Thoracic aorta (tissue), 2 donors: ENCODE measurements around the gene IFNA16. TPM values are rescaled to one million over a fixed set of nuclear protein-coding genes. Genes with fewer than 3 reads are reported as not detected.
"Not testable (repeated sequence)": the region's sequence is repeated elsewhere in the genome, so short reads cannot be mapped to it uniquely, and the experiment has no call there.

Experiments used
- ATAC-seq: fragments of 150-250 bp; one replicate; pipeline ENCODE4 v1.8.0; 2017; ENCODE audit warnings: low read depth; ENCODE audit not compliant: insufficient number of reproducible peaks, low FRiP score
- DNase-seq: peaks from one replicate; pipeline ENCODE4 v3.0.0-alpha.2; 2020; ENCODE audit warnings: low spot score
- H3K27ac ChIP-seq, 2 donors: fragments of 200-600 bp; sonication (generic); 1 replicate in 1 of 2; 2 replicates in 1 of 2; pipeline ENCODE4 v1.5.1; 2016; ENCODE audit warnings: mild to moderate bottlenecking in 2 of 2, moderate library complexity in 2 of 2
- H3K27me3 ChIP-seq: fragments of 200-600 bp; sonication (generic); replicated peaks from 2 replicates; pipeline ENCODE4 v1.6.0; 2016; ENCODE audit warnings: mild to moderate bottlenecking; ENCODE audit not compliant: insufficient read depth
- H3K36me3 ChIP-seq: fragments of 200-600 bp; sonication (generic); one replicate; pipeline ENCODE4 v1.5.1; 2016
- H3K4me1 ChIP-seq, 2 donors: fragments of 200-600 bp; sonication (generic); 1 replicate in 1 of 2; 2 replicates in 1 of 2; pipeline versions ENCODE4 v1.5.1 to v1.6.0; 2016; ENCODE audit warnings: low read depth in 2 of 2, mild to moderate bottlenecking in 1 of 2; ENCODE audit not compliant: control insufficient read depth in 1 of 2
- H3K4me3 ChIP-seq: fragments of 200-600 bp; sonication (generic); 2 replicates; pipeline ENCODE4 v1.5.1; 2016; ENCODE audit warnings: mild to moderate bottlenecking
- H3K9me3 ChIP-seq: fragments of 200-600 bp; sonication (generic); 2 replicates; pipeline ENCODE4 v1.5.1; 2016
- total RNA-seq, 2 donors: library from RNA; depleted of rRNA; stranded (reverse); fragments of >200 nt; gene quantifications; one replicate each; pipeline versions ENCODE4 v1.1.0 to v1.2.3, GENCODE V29; 2016
- TF ChIP-seq, protein P1 (sequence below): fragments of 200-600 bp; sonication (generic); IDR thresholded peaks from one replicate; pipeline ENCODE4 v1.5.1; 2019; ENCODE audit warnings: antibody characterized with exemption

The IFNA16 gene
- total RNA-seq, 2 donors from 2014 or later = not detected

DNA sequence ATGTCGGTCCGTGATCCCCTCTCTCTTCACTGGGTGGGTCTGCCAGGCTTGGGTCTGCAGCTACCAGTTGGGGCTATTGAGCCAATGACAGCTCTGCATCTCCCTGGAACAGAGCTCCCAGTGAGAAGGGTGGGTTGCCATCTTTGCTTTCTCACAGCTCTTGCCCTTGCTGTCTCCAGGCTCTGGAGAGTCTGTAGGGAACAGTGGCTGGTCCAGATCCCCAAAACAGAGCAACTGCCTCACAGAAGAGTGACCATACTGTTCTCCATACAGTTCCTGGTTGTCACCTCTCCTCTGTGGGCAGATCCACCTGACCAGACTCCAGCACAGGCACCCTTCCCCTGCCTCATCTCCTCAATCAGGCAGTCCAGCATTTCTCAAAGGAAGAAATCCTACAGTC, 16.1 kb upstream of the IFNA16 start:
- Histone ChIP-seq H3K27me3 (no peaks in the 10 kb centered on the region), H3K4me3 (no peak overlapping the region), H3K36me3 (no peaks in the 10 kb centered on the region), H3K9me3 (no peaks in the 10 kb centered on the region), H3K27ac (no peak overlapping the region), H3K4me1 (no peaks in the 10 kb centered on the region)
- TF ChIP-seq, protein P1, sequence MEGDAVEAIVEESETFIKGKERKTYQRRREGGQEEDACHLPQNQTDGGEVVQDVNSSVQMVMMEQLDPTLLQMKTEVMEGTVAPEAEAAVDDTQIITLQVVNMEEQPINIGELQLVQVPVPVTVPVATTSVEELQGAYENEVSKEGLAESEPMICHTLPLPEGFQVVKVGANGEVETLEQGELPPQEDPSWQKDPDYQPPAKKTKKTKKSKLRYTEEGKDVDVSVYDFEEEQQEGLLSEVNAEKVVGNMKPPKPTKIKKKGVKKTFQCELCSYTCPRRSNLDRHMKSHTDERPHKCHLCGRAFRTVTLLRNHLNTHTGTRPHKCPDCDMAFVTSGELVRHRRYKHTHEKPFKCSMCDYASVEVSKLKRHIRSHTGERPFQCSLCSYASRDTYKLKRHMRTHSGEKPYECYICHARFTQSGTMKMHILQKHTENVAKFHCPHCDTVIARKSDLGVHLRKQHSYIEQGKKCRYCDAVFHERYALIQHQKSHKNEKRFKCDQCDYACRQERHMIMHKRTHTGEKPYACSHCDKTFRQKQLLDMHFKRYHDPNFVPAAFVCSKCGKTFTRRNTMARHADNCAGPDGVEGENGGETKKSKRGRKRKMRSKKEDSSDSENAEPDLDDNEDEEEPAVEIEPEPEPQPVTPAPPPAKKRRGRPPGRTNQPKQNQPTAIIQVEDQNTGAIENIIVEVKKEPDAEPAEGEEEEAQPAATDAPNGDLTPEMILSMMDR = no peak
- DNase-seq = no peak
- ATAC-seq = no peak

- TF ChIP-seq, protein P1 = no peak
- H3K27me3 ChIP-seq = no peaks in the 10 kb centered on the region
- no peaks in the 10 kb centered on the region for H3K36me3 ChIP-seq
- no peaks in the 10 kb centered on the region for H3K4me1 ChIP-seq
- no peak within 1 kb of the TSS for H3K4me3 ChIP-seq
- ATAC-seq = no peak
- no peaks in the 10 kb centered on the region for H3K9me3 ChIP-seq
- no peak for DNase-seq
- H3K27ac ChIP-seq = no peak within 1 kb of the TSS
Observed at GRCh38 chr9:21228122-21228521, 11.0 kb upstream of the IFNA16 start, which contains the start of gene IFNA17. Gene IFNA17 (minus strand): TSS chr9:21228222. CDS start chr9:21228173, 49 bp downstream.

DNA sequence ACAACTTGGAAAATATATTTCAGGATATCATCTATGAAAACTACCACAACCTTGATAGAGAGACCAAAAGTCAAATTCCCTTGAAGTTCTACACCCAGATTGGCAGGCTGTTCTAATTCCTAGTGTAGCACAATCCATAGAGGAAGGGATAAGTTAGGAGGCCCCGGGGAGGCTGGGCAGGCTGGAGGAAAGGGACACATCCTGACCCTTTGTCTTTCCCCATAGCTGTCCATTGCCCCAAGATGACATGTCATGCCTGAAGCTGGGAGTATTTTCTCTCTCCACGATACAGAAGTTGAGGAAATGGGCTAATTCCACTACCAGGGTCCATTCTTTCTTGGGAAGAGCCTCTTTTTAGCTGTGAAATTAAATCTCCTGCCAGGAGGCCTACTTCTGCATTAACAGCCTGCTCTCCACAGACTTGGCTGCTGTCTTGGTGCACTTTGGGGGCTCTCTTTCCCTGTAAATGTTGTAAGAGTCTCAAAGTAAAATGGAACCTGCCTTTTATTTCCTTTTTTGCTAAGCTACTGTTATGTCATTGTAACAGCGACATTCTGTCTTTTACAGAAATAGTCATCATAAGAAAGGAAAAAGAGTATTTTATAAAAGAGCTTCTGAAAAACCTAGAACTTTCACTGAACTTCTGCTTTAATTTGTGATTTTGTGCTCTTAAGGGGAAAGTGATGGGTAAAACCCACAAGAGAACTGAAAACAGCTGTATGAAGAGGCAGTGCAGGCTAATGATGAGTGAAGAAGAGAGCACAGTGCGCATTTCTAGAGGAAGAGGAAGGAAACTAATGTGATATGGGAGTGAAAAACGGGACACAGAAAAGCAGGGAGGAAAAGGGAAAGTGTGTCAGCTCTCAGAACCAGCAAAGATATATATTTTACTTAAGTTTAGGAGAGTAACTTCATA, 3.4 kb downstream of the IFNA16 start:
- H3K27ac ChIP-seq, H3K36me3 ChIP-seq, DNase-seq, H3K4me1 ChIP-seq, H3K4me3 ChIP-seq, H3K9me3 ChIP-seq, H3K27me3 ChIP-seq, ATAC-seq: not testable (repeated sequence)

DNA sequence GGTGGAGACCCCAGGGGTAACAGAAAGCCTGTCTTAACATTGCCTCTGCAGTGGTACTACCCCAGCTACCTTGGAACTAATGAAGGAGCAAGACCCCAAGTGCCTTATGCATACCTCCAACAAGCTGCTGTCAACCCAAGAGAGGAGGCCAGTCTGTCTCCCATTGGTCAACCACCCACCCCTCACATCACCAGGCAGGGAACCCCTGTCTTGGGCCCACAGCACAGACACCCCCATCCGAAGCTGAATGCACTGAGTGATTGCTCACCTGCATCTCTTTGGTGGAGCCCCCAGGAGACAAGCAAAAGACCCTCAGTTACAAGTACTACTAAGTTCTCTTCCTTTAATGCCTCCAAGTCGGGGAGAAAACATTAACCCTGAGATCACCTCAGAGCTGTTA, 5.0 kb downstream of the IFNA16 start:
- not testable (repeated sequence) for DNase-seq, H3K4me3 ChIP-seq, H3K36me3 ChIP-seq, H3K27me3 ChIP-seq, ATAC-seq, H3K27ac ChIP-seq, H3K9me3 ChIP-seq, H3K4me1 ChIP-seq

GRCh38 chr9:21210782-21211181, 6.3 kb downstream of the IFNA16 start:
- not testable (repeated sequence) for H3K27me3 ChIP-seq, H3K4me1 ChIP-seq, H3K27ac ChIP-seq, ATAC-seq, H3K36me3 ChIP-seq, H3K9me3 ChIP-seq, DNase-seq, H3K4me3 ChIP-seq

- Histone ChIP-seq H3K4me3 (no peak overlapping the region), H3K27me3 (no peaks in the 10 kb centered on the region), H3K27ac (no peak overlapping the region), H3K9me3 (no peaks in the 10 kb centered on the region), H3K36me3 (no peaks in the 10 kb centered on the region), H3K4me1 (no peaks in the 10 kb centered on the region)
- DNase-seq (no peak), ATAC-seq (no peak)
- TF ChIP-seq, protein P1 = no peak
Observed at GRCh38 chr9:21210311-21210710, 6.8 kb downstream of the IFNA16 start.

DNA sequence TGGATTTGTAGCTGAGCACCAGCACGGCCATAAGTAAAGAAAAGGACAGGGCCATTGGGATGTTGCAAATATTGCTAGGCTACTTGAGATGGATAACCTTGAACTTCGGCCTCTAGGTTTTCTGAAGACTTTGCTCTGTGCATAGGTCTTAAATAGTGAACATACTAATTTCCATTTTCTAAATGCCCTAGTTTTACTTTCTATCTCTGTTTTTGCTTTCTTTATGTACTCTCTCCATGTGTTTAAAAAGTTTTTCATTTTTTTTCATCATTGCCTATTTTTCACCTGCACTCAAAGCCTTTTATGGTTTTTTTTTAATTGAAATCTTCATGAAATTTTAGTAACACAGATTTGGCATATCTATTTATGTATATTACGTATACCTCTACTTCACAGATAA, 10.1 kb downstream of the IFNA16 start, which contains the start of gene IFNA10:
Gene IFNA10, minus strand, starts transcription at position 101 of the 400 bp plus-strand sequence. Its CDS starts 46 bp downstream, at position 55.
- not testable (repeated sequence) for H3K4me1 ChIP-seq, H3K27me3 ChIP-seq, DNase-seq, ATAC-seq, H3K4me3 ChIP-seq, H3K36me3 ChIP-seq, H3K9me3 ChIP-seq, H3K27ac ChIP-seq
